NB4 (cell line): ENCODE measurements around the gene ARMC9.

ENCODE experiments used
- DNase-seq: peaks from one replicate; pipeline ENCODE4 v3.0.0; 2010; ENCODE audit warnings: low read depth
- H3K4me3 ChIP-seq: one replicate; pipeline ENCODE4 v1.5.1; 2011; ENCODE audit warnings: mild to moderate bottlenecking, low read depth, low read length, moderate library complexity
- CTCF ChIP-seq: IDR thresholded peaks from one replicate; pipeline ENCODE4 v1.5.1; 2012; ENCODE audit warnings: low read depth, low read length
- MYC ChIP-seq: IDR thresholded peaks from 2 replicates; pipeline ENCODE4 v1.6.1; 2011; ENCODE audit warnings: low read depth, low read length
- POLR2A ChIP-seq: IDR thresholded peaks from 2 replicates; pipeline ENCODE4 v1.6.1; 2011; ENCODE audit warnings: mild to moderate bottlenecking; ENCODE audit not compliant: insufficient read length; ENCODE audit errors: extremely low read depth
- TF ChIP-seq, protein P1 (sequence below): IDR thresholded peaks from 2 replicates; pipeline ENCODE4 v1.6.1; 2011; ENCODE audit warnings: low read depth, low read length

Gene ARMC9

DNA sequence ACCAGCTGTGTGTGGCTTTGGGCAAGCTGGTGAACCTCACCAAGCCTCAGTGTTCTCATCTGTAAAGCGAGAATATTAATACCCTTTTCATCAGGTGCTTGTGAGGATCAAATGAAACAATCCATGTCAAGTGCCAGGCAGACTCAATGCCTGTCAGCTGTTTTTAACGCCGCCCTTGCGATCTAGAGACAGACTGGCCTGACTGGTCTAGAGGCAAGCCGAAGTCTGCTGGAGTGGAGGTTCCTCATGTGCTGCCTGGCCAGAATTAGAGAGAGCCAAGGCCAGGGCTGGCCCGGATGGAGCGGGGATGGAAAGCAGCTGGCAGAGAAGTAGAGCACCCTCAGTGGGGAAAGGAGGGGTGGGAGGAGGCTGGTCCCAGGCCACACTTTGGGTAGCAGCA is 122.6 kb downstream of the ARMC9 start:
- TF ChIP-seq CTCF (no peak), MYC (no peak), POLR2A (no peak)
- TF ChIP-seq, protein P1, sequence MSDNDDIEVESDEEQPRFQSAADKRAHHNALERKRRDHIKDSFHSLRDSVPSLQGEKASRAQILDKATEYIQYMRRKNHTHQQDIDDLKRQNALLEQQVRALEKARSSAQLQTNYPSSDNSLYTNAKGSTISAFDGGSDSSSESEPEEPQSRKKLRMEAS = no peak
- peak; percentile 55 for DNase-seq
- H3K4me3 ChIP-seq = no peak overlapping the region

- TF ChIP-seq MYC (peak; percentile 100), POLR2A (no peak)
- TF ChIP-seq, protein P1 = peak; percentile 100
- DNase-seq = peak; percentile 98
- H3K4me3 ChIP-seq = peak overlapping the region; percentile 32
Measured at GRCh38 chr2:231321556-231322334, 123.3 kb downstream of the ARMC9 start.

- TF ChIP-seq, protein P1 = no peak
- no peak for TF ChIP-seq CTCF
- no peak for TF ChIP-seq MYC
- TF ChIP-seq POLR2A = no peak
- DNase-seq = no peak
- H3K4me3 ChIP-seq = no peak overlapping the region
Measured at GRCh38 chr2:231323316-231323715, 124.9 kb downstream of the ARMC9 start.

GRCh38 chr2:231325826-231326225 is 127.4 kb downstream of the ARMC9 start:
- no peak for DNase-seq
- TF ChIP-seq CTCF (no peak), MYC (no peak), POLR2A (no peak)
- TF ChIP-seq, protein P1 = no peak
- H3K4me3 ChIP-seq = no peak overlapping the region

DNA sequence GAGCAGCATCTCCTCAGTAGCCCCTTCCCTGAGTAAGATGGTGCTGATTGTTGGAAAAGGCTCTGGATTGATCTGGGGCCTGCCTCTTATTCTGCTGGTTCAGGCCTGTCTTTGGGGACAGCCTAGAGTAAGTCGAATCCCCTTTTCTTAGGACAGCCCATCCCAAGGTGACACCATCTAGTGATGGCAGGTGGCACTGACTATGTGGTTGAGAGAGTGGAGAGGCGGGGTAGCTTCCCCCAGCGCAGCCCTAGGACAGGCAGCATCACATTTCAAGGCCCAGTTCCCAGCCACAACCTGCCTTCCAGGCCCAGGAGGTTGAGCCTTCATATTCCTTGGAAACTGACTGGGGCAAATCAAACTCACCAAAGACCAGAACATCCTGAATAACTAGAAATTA is 128.0 kb downstream of the ARMC9 start:
- no peak for TF ChIP-seq POLR2A
- no peak for DNase-seq
- H3K4me3 ChIP-seq = no peak overlapping the region

- TF ChIP-seq POLR2A = no peak
- no peak for TF ChIP-seq CTCF
- no peak for TF ChIP-seq MYC
- TF ChIP-seq, protein P1 = no peak
- H3K4me3 ChIP-seq = no peak overlapping the region
- no peak for DNase-seq
Measured at GRCh38 chr2:231330311-231330710, 131.9 kb downstream of the ARMC9 start.

GRCh38 chr2:231331533-231331932 is 133.1 kb downstream of the ARMC9 start:
- no peak overlapping the region for H3K4me3 ChIP-seq
- TF ChIP-seq, protein P1 = no peak
- TF ChIP-seq CTCF (no peak), POLR2A (no peak), MYC (no peak)
- DNase-seq = no peak
